ENCODE measurements around the gene MARCHF3.

DNA sequence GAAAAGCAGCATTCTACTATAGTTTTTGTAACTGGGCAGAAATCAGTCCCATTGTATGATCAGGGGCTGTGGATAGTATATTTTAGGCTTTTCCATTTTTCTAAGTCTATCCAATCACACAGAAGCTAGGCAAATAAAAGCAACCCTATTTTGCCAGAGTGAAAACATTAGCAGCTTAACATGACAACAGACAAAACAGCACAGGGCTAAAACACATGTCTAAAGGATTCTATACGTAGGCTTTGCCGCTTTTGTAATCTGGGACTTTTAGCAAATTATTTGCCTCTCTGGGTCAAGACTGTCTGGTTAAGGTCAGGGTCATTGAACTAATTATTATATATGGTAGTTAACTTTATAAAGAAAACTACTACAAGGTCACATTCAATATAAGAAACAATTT is 4.2 kb downstream of the MARCHF3 start:
- TF ChIP-seq, protein P1, sequence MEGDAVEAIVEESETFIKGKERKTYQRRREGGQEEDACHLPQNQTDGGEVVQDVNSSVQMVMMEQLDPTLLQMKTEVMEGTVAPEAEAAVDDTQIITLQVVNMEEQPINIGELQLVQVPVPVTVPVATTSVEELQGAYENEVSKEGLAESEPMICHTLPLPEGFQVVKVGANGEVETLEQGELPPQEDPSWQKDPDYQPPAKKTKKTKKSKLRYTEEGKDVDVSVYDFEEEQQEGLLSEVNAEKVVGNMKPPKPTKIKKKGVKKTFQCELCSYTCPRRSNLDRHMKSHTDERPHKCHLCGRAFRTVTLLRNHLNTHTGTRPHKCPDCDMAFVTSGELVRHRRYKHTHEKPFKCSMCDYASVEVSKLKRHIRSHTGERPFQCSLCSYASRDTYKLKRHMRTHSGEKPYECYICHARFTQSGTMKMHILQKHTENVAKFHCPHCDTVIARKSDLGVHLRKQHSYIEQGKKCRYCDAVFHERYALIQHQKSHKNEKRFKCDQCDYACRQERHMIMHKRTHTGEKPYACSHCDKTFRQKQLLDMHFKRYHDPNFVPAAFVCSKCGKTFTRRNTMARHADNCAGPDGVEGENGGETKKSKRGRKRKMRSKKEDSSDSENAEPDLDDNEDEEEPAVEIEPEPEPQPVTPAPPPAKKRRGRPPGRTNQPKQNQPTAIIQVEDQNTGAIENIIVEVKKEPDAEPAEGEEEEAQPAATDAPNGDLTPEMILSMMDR (conservative IDR thresholded peaks at IDR 0.05 in 1 of 2, IDR thresholded peaks at IDR 0.05 in 1 of 2; ENCODE audit: low read depth in 1 of 2, low read length in 2 of 2): no peak
- TF ChIP-seq EZH2 (IDR thresholded peaks at IDR 0.05; ENCODE audit: low read length, missing control alignments): no peak

Data from fibroblast of lung (primary cell).